Rectal smooth muscle tissue (tissue), 1 donor: Measurements from ENCODE around the gene ANAPC5.
"Not testable (repeated sequence)": the region's sequence is repeated elsewhere in the genome, so short reads cannot be mapped to it uniquely, and the experiment has no call there.

Source experiments
- H3K27ac ChIP-seq: one replicate; pipeline ENCODE4 v1.7.0; 2013; ENCODE audit warnings: low read depth, low read length, inconsistent platforms
- H3K27me3 ChIP-seq: one replicate; pipeline ENCODE4 v1.7.0; 2013; ENCODE audit warnings: low read length; ENCODE audit not compliant: control insufficient read depth, insufficient read depth
- H3K36me3 ChIP-seq: one replicate; pipeline ENCODE4 v1.7.0; 2013; ENCODE audit warnings: low read length; ENCODE audit not compliant: control insufficient read depth, insufficient read depth
- H3K4me1 ChIP-seq: one replicate; pipeline ENCODE4 v1.7.0; 2013; ENCODE audit warnings: low read length; ENCODE audit not compliant: control insufficient read depth, insufficient read depth
- H3K4me3 ChIP-seq: one replicate; pipeline ENCODE4 v1.7.0; 2013; ENCODE audit warnings: low read length
- H3K9ac ChIP-seq: one replicate; pipeline ENCODE4 v1.7.0; 2013; ENCODE audit warnings: low read length

The ANAPC5 gene, protein sequence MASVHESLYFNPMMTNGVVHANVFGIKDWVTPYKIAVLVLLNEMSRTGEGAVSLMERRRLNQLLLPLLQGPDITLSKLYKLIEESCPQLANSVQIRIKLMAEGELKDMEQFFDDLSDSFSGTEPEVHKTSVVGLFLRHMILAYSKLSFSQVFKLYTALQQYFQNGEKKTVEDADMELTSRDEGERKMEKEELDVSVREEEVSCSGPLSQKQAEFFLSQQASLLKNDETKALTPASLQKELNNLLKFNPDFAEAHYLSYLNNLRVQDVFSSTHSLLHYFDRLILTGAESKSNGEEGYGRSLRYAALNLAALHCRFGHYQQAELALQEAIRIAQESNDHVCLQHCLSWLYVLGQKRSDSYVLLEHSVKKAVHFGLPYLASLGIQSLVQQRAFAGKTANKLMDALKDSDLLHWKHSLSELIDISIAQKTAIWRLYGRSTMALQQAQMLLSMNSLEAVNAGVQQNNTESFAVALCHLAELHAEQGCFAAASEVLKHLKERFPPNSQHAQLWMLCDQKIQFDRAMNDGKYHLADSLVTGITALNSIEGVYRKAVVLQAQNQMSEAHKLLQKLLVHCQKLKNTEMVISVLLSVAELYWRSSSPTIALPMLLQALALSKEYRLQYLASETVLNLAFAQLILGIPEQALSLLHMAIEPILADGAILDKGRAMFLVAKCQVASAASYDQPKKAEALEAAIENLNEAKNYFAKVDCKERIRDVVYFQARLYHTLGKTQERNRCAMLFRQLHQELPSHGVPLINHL

DNA sequence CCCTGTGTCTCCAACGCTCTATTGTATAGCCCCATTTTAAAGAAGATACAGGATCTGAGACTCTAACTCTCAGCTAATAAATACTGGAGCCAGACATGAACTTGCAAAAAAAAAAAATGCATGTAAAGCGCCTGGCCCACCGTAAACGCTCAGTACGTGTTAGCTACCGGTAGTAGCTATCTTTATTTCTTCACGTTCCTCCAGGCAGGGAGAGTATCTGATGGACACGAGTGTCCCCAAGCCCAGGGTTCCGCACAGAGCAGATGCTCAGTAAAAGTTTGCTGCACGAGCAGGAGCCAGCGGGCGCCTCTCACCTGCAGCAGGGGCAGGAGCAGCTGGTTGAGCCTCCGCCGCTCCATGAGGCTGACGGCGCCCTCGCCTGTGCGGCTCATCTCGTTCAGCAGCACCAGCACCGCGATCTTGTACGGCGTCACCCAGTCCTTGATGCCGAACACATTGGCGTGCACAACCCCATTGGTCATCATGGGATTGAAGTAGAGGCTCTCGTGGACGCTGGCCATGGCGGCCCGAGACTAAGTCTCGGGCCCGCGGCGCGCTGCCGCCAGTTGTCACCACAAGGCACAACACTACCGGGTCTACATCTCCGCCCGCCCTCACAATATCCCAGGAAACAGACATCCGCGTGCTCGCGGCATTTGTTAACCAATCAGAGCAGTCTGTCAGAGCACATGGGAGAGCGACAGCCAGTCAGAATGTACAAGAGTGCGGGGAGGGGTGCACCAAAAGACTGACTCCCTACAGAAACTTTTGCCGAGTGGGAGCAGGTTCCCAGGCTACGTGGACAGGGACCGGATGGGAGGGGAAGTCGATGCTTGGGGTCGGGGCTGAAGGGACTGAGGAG lies at the start of gene ANAPC5:
TSS of gene ANAPC5 (minus strand) at position 592 of the 862 bp plus-strand sequence. CDS start at position 521, 71 bp downstream.
- no peaks in the 10 kb centered on the region for H3K27me3 ChIP-seq

DNA sequence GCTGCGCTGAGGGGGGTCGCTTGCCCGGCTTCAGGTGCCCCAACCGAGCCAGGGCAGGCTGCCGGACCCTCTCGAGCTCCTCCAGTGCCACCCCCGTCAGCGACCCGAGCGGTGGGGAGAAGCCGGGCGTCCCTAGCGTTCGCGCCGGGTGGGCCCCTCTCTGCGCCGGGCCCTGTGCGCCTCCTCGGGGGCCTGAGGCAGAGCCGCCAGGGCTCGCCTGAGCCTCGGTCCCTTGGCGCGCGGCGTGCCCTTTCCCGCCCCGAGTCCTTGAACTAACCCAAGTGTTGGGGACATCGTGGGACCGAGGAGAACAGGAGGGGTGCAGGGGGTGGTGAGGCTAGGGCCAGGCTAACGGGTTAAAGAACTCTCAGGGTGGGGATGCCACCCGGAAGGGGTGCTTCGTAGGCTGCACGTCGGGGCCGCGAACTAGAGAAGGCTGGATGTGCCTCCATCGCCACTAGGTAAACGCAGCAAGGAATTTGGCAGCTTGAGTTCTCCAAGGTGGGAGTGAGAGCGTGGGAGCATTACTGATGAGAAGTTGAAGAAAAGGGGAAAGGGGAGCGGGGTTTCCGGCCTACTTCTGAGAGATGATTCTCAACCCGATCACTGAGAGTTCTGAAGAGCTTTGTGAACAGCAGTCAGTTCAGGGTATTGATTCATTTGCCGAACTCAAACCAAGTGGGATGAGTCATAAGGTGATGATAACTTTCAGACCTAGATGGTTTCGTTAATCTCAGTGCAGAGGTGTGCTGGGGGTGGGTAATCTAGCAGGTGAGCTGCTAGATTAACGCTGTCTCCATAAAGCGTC lies 48.3 kb upstream of the ANAPC5 start:
- peak overlapping the region; percentile 88 for H3K27ac ChIP-seq

More for the DNA sequence above, at the start of gene ANAPC5:
- H3K27ac ChIP-seq: peak within 1 kb of the TSS; percentile 72
- no peaks in the 10 kb centered on the region for H3K36me3 ChIP-seq
- H3K9ac ChIP-seq: peak within 1 kb of the TSS; percentile 55
- peak within 1 kb of the TSS; percentile 84 for H3K4me3 ChIP-seq
- H3K4me1 ChIP-seq: no peaks in the 10 kb centered on the region

DNA sequence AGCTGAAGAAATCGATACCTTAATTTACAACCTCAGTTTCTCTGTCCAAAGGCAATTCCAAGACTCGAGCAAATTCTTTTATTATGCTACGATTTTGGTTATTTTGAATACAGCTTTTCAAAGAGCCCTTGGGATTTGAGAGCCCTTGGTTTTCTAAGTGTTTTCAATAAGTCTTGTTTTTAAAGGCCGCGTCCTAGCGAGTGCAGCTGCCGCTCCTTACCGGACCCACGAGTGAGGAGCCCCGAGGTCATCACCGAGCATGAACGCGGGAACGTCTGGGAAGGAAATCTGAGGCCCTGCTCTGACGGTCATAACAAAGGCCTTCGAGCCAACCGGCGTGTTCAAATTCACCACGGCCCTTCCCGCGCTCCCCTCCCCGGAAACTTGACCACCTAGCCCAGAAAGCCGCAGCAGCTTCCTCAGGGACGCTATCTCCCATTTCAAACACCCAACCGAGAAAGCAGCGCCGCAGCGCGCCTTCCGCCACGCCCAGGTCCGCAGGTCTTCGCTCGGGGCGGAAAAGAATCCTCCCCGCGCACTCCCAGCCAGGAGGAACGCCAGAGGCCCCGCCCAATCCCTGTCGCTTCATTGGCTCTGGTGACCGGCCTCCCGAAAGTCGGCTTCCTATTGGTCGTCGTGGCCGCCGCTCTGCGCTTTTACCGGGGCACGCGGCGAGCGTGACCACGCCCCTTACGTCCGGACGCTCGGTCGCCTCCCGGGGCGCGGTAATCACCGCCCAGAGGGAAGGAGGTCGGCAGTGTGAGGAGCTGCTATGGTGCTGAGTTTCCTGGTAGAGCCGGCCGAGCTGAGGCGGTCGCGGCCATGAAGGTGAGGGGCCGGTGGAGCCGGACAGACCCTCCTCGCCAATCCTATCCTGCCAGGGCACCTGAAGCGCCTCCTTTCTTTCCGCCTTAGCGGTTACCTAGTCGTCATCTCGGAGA lies 47.5 kb upstream of the ANAPC5 start, which contains the start of gene RNF34:
TSS of gene RNF34 (plus strand) at position 728 of the 941 bp plus-strand sequence. CDS start at position 823, 95 bp downstream.
- Histone ChIP-seq H3K9ac (peak within 1 kb of the TSS; percentile 94), H3K4me1 (peaks cover 3% of the 10 kb centered on the region), H3K27me3 (no peaks in the 10 kb centered on the region), H3K36me3 (peaks cover under 1% of the 10 kb centered on the region), H3K27ac (peak within 1 kb of the TSS; percentile 88), H3K4me3 (peak within 1 kb of the TSS; percentile 99)

More for the DNA sequence above, 48.3 kb upstream of the ANAPC5 start:
- Histone ChIP-seq H3K36me3 (peaks cover 5% of the 10 kb centered on the region), H3K4me1 (peaks cover 7% of the 10 kb centered on the region), H3K27me3 (no peaks in the 10 kb centered on the region), H3K9ac (peak overlapping the region; percentile 94), H3K4me3 (peak overlapping the region; percentile 99)

DNA sequence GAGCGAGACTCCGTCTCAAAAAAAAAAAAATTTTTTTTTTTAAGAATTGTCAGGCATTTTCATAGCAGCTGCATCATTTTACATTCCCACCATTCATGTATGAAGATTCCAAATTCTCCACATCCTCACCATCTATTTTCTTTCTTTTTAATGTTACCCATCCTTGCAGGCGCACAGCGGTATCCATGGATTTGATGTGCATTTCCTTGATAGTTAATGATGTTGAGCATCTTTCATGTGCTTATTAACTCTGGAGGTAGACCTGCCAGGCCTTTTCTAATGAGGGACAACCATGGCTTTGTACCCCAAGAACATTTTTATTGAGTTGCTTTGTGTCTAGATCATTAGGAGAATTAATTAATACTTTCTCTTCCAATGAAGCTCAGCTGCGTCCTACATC lies 46.1 kb upstream of the ANAPC5 start:
- H3K4me1 ChIP-seq: peaks cover 3% of the 10 kb centered on the region
- no peak overlapping the region for H3K9ac ChIP-seq
- H3K27ac ChIP-seq: no peak overlapping the region
- no peak overlapping the region for H3K4me3 ChIP-seq
- H3K36me3 ChIP-seq: no peaks in the 10 kb centered on the region
- no peaks in the 10 kb centered on the region for H3K27me3 ChIP-seq

DNA sequence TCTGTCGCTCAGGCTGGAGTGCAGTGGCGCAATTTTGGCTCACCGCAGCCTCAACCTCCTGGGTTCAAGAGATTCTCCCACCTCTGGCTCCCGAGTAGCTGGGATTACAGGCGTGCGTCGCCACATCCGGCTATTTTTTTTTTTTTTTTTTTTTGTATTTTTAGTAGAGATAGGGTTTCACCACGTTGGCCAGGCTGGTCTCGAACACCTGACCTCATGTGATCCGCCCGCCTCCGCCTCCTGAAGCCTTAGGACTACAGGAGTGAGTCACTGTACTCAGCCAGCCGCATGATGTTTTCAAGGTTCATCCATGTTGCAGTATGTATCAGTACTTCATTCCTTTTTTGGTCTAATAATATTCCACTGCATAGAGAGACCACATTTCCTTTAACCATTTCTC lies 45.3 kb upstream of the ANAPC5 start:
- Histone ChIP-seq H3K27me3 (no peaks in the 10 kb centered on the region), H3K4me1 (peaks cover 3% of the 10 kb centered on the region), H3K36me3 (no peaks in the 10 kb centered on the region), H3K27ac (no peak overlapping the region), H3K4me3 (no peak overlapping the region), H3K9ac (no peak overlapping the region)

DNA sequence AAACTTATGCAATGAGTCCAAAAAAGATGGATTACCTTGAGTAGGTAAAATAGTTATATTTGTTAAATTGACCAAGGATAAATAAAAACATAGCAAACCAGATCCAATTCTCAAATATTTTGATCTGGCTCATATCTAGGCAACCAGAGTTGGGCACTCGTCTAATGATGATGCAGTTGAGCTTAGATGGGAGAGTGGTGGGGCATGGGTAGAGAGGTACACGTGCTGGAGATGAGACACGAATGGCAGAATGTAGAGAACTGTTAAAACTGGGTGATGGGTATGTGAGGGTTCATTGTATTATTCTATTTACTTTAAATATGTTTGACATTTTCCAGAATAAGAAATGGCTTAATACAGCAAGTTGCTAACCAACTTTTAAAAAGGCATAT lies 40.1 kb upstream of the ANAPC5 start:
- no peak overlapping the region for H3K27ac ChIP-seq
- no peaks in the 10 kb centered on the region for H3K36me3 ChIP-seq
- no peaks in the 10 kb centered on the region for H3K4me1 ChIP-seq
- H3K4me3 ChIP-seq: no peak overlapping the region
- no peaks in the 10 kb centered on the region for H3K27me3 ChIP-seq
- H3K9ac ChIP-seq: no peak overlapping the region

DNA sequence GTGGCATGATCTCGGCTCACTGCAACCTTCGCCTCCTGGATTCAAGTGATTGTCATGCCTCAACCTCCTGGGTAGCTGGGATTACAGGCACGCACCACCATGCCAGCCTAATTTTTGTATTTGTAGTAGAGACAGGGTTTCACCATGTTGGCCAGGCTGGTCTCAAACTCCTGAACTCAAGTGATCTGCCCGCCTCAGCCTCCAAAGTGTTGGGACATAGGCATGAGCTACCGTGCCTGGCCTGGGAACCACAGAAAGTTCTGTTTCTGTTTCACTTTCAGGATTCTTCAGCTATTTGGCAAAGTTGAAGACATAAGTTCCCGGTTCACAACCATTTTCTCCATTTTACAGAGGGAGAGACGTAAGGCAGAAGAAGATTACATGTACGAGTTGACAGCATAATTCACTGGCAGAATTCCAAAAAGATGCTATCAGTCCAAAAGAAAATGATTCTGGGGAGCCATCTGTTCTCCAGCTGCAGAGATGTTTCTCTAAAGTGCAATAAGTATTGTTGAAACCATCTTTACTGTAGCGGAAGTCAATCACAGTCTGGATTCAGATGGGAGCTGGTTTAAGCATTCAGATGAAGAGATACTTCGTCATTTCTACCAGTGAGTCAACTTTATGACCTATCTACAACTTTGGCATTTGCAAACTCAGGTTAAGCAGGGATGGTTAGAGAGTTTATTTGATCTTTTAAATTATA lies 39.6 kb upstream of the ANAPC5 start:
- Histone ChIP-seq H3K36me3 (no peaks in the 10 kb centered on the region), H3K9ac (no peak overlapping the region), H3K4me3 (peak overlapping the region; percentile 7), H3K4me1 (no peaks in the 10 kb centered on the region), H3K27me3 (no peaks in the 10 kb centered on the region), H3K27ac (no peak overlapping the region)

DNA sequence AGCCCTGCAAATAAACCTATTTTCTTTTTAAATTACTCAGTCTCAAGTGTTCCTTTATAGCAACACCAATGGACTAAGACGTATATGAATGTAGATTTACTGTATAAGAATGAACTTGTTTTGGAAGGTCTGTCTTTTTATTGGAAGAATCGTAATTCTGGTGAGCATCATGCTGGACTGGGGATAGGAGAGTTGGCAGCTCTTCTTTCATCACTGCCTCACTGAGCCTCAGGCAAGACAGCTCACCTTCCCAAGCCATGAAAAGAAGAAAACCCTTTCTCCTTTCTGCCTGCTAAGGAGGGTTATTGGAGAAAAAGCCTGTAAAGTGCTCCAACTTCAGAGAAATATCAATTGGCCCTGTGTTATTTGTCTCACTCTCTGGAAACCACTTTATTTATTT lies 38.6 kb upstream of the ANAPC5 start:
- Histone ChIP-seq H3K27ac (no peak overlapping the region), H3K36me3 (no peaks in the 10 kb centered on the region), H3K9ac (no peak overlapping the region), H3K4me3 (no peak overlapping the region), H3K4me1 (no peaks in the 10 kb centered on the region), H3K27me3 (no peaks in the 10 kb centered on the region)

DNA sequence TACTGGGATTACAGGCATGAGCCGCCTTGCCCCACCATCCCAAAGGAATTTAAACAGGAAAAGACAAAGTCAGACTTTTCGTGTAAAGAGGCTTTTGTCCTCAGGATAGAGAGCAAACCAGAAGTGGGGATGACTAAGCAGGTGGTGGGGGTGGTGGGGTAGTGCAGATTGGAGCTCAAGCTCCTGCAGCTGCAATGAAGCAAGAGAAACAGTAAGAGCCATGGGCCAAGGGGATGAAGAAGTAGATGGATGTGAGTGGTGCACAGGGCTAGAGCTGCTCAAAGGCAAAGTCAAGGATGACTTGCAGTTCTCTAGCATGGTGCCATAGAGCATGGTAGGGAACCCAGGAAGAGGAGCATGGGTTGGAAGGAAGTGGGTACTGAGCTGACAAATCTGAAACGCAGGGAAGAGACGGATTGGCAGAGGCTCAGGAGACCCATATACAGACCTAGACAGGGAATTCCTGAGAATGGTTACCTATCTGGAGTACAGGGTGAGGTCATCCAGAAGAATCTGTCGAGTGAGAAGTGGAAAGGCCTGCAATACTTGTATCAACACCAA lies 36.3 kb upstream of the ANAPC5 start:
- no peak overlapping the region for H3K27ac ChIP-seq
- H3K9ac ChIP-seq: no peak overlapping the region
- H3K4me3 ChIP-seq: no peak overlapping the region
- H3K4me1 ChIP-seq: no peaks in the 10 kb centered on the region
- no peaks in the 10 kb centered on the region for H3K27me3 ChIP-seq
- H3K36me3 ChIP-seq: no peaks in the 10 kb centered on the region

DNA sequence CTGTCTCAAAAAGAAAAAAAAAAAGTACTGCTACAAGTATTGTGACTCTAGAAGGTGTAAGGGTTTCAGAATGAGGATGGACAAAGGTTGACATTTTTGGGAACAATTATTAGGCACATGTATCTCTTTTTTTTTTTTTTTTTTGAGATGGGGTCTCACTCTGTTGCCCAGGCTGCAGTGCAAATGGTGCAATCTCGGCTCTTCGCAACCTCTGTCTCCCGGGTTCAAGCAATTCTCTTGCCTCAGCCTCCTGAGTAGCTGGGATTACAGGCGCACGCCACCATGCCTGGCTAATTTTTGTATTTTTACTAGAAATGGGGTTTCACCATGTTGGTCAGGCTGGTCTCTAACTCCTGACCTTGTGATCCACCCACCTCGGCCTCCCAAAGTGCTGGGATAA lies 32.7 kb upstream of the ANAPC5 start:
- not testable (repeated sequence) for H3K36me3 ChIP-seq, H3K4me1 ChIP-seq, H3K27ac ChIP-seq, H3K9ac ChIP-seq, H3K27me3 ChIP-seq, H3K4me3 ChIP-seq
